HG03565 (cell line): Measurements from ENCODE around the gene CDIPT.

Experiments used
- ATAC-seq: cut with Tn5 transposase; IDR thresholded peaks from one replicate; pipeline ENCODE4 v1.9.1; 2021; ENCODE audit warnings: mild to moderate bottlenecking, moderate library complexity; ENCODE audit not compliant: unreplicated experiment

Gene CDIPT

GRCh38 chr16:29831490-29831889, 31.5 kb downstream of the CDIPT start:
- ATAC-seq, result no peak

GRCh38 chr16:29830774-29831173, 32.3 kb downstream of the CDIPT start:
- ATAC-seq, result no peak

DNA sequence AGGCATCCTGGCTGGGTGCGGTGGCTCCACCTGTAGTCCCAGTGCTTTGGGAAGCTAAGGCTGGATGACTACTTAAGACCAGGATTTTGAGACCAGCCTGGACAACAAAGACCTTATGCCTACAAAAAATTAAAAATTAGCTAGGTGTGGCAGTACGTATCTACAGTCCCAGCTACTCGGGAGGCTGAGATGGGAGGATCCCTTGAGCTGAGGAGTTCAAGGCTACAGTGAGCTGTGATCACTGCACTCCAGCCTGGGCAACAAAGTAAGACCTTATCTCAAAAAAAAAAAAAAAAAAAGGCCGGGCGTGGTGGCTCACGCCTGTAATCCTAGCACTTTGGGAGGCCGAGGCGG, 36.7 kb downstream of the CDIPT start:
- ATAC-seq, result no peak

DNA sequence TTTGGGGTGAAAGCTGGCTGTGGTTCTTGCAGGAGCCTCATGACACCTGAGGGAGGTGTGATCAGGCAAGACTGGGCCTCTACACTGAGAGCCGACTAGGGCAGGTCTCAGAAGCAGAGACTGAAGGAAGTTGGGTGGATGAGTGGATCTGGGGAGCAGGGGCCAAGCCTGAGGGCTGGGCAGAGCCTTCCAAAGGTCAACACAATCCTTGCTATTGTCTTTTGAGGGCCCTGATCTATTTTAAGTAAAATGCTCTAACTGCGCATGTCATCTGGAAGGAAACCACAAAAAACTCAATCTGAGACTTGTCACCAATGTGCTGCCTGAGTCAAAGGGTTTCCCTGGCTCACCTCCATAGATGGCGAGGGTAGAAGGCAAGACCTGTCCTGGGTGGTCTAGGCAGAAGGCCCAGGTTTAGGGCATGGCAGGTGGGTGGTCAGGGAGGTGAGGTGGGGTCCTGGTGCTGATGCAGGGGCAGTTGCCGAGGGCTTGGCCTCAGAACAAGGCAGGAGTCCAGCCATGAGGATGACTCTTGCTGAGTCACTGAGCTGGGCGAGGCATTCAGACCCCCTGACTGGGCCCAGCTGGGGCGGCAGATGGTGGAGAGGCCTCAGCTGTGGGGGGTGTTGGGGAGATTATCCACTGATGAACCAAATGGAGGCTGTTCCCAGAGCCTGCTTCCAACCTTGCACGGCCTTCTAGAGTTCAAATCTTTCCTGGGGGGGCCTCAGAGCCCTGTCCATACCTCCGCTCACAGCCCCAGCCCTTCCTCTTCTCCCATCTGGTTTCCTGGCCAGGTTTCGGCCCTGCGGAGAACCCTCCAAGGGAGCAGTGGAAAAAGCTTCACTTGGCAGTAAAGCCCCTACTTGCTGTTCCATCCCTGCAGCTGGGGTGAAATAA, 37.6 kb downstream of the CDIPT start:
- ATAC-seq, result no peak

DNA sequence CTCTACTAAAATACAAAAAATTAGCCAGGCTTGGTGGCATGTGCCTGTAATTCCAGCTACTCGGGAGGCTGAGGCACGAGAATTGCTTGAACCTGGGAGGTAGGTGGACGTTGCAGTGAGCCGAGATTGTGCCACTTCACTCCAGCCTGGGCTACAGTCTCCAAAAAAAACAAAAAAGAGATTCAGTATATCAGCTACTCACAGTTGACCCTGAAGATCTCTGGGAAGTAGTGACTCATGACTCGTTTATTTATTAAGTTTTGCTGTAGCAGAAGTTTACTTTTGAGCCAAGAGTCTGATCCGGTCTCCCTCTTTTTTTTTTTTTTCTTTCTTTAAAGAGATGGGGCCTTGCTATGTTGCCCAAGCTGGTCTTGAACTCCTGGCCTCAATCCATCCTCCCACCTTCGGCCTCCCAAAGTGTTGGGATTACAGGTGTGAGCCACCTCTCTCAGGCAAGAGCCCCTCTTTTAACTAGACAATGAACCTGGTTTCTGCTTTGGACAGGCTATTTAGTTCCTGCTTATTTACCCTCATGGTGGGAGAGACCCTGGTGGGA, 38.4 kb downstream of the CDIPT start:
- no peak for ATAC-seq

- no peak for ATAC-seq
Observed at GRCh38 chr16:29821643-29822115, 41.3 kb downstream of the CDIPT start.

DNA sequence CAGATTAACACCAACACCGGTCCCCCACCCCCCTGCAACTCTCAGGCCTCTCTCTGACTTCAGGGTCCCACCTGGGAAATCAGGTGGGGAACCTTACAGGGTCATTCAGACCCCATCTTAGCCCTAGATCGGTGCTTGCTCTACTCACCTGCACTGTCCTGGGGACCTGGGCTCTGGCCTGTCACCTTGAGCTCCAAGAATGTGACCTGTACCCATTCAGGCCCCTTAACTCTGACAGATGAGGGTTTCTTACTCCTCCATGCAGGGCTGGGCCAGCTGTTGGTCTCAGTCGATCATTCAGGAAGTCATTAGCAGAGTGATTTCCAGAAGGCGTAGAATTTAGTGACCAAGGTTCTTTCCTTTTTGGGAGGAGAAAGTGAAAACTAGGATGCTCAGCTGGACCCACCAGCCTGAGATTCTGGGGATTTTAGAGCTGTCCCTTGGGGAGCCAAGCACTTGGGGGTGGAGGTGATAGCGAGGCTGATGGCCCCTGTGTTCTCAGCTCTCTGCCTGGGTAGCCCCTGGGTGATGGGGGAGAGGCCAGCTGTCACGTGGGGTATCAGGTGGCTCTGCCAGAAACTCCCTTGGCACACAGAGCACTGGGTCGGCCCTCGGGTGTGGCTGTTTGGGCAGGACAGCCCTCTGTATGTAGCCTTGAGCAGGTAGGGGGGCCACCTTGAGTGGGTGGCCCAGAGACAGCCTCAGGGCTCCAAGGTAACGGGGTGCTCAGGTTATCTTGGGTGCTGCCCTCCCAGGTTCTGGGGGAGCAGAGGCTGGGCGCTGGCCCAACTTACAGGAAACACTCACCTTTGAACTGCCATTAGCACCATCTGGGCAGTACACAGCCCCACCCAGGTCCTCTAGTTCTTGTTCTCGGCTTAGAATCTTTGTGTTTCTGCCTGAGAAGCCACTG, 42.0 kb downstream of the CDIPT start:
- ATAC-seq, result no peak

- no peak for ATAC-seq
Observed at GRCh38 chr16:29820271-29820701, 42.7 kb downstream of the CDIPT start, which contains the start of gene MVP. MVP (plus strand) TSS chr16:29820462; CDS start chr16:29830550, 10,088 bp downstream.

GRCh38 chr16:29819506-29819905, 43.5 kb downstream of the CDIPT start:
- ATAC-seq, result no peak

- ATAC-seq, result no peak
Observed at GRCh38 chr16:29818082-29818481, 44.9 kb downstream of the CDIPT start.

- ATAC-seq, result no peak
Observed at GRCh38 chr16:29816694-29817441, 46.2 kb downstream of the CDIPT start.

DNA sequence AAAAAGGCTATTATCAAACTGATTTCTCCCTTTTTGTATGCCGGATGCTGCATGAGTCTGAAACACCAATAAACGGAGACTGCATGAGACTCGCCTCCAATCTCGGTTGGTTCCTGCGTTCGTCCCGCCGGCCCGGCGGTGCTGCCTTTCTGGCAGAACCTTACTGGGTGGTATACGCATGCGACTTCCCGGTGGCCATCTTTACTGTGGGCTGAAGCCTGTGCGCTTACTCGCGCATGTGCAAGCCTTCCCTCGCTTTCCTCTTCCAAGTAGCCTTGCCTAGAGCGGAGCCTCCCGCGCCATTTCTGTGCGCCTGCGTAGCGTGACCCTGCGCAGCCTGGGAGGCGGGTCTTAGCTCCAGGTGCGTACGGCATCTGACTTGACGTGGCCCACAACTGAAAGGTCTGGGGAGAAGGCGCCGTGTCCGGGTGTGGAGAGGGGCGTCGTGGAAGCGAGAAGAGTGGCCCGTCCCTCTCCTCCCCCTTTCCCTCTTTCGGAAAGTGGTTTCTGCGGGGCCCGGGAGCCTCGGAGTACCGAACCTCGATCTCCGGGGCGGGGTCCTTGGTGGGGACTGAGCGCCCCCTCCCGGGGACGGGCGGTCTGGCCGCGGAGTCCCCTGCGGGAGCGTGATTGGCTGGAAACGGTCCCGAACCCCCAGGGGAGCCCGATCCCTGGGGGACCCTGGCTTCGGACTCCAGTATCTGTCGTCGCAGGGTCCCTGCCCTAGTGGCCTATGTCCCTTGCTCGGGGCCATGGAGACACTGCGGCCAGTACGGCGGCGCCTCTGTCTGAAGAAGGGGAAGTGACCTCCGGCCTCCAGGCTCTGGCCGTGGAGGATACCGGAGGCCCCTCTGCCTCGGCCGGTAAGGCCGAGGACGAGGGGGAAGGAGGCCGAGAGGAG, 47.0 kb downstream of the CDIPT start, which contains the start of gene PAGR1:
Gene PAGR1, plus strand, starts transcription at position 360 of the 901 bp plus-strand sequence. Its CDS starts 374 bp downstream, at position 734.
- peak; percentile 51 for ATAC-seq

DNA sequence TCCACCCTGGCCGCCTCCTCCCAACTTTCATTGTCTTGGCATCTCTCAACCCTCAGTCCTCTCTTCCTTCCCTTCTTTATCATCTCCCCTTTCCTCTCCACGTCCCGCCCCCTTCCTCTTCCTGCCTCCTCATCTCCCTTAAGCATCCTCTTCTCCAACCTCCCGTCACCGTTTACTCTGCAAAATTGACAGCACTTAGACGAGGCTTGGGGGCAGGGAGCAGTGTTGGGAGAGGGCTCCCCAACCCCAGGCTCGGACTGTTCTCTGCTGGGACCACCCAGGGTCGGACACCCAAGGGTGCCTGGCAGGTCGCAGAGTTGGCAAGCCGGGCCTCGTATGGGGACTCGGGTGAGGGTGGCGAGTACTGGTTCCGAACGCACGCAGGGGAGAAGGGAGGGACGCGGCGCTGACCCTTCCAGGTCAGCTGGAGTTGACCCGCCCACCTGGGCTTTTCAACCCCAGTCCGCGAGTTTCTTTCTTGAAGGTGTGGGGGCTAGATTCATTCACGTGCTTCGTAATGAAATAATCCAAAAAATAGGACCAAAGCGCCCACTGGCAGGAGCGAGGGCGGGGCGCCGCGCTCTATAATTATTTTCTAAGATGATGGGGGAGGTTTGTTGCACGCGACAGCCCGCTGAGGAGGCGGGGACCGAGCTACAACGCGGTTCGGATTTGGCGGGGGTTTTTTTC, 47.8 kb downstream of the CDIPT start:
- no peak for ATAC-seq

GRCh38 chr16:29814592-29814991, 48.4 kb downstream of the CDIPT start:
- no peak for ATAC-seq

DNA sequence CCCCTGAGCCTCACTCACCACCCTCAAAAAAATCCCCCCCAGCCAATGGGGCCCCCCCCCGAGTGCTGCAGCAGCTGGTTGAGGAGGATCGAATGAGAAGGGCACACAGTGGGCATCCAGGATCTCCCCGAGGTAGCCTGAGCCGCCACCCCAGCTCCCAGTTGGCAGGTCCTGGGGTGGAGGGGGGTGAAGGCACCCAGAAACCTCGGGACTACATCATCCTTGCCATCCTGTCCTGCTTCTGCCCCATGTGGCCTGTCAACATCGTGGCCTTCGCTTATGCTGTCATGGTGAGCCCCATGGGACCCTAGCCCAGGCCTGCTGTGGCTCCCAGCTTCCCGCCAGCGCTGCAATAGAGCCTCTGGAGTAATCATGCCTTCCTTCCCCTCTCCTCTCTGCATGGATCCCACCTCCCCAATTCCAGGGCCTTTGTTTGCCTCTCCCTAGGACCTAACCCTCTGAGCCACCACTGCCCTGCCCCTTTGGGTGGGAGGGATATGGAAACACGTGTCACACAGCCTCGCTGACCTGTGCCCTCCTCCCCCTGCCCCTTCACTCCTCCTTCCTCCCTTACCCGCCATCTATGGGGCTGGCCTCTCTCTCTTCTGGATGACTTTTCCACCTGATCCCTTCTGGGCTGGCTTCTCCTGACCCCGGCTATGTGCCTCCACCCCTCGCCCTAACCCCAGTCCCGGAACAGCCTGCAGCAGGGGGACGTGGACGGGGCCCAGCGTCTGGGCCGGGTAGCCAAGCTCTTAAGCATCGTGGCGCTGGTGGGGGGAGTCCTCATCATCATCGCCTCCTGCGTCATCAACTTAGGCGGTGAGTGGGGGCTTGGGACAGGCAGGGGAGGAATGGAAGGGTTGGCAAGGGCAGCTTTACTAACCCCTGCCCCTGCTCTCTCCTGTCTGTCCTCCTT, 49.1 kb downstream of the CDIPT start:
- no peak for ATAC-seq

DNA sequence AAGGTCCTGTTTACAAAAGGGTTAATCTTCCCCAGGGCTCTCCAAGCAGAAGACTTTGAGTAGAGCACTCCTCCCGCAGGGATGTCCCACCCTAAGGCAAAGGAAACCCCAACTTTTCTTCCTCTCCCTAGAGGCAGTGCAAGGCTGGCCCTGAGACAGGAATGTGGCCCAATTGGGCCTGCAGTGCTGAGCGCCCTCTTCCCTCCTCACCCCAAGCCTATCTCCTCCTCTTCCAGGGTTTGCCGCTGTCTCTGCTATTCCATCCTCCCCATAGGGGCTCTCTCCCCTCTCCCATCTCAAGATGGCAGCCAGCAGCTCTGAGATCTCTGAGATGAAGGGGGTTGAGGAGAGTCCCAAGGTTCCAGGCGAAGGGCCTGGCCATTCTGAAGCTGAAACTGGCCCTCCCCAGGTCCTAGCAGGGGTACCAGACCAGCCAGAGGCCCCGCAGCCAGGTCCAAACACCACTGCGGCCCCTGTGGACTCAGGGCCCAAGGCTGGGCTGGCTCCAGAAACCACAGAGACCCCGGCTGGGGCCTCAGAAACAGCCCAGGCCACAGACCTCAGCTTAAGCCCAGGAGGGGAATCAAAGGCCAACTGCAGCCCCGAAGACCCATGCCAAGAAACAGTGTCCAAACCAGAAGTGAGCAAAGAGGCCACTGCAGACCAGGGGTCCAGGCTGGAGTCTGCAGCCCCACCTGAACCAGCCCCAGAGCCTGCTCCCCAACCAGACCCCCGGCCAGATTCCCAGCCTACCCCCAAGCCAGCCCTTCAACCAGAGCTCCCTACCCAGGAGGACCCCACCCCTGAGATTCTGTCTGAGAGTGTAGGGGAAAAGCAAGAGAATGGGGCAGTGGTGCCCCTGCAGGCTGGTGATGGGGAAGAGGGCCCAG, 50.0 kb downstream of the CDIPT start:
- no peak for ATAC-seq
